Keratinocyte (primary cell): Measurements from ENCODE around the gene SLC34A1.

Experiments used
- EZH2 ChIP-seq: IDR thresholded peaks from one replicate; pipeline ENCODE4 v1.6.1; 2012; ENCODE audit warnings: inconsistent platforms, mild to moderate bottlenecking, low read length, moderate library complexity
- TF ChIP-seq, protein P1 (sequence below), 3 experiments: IDR thresholded peaks in 1 of 3; conservative IDR thresholded peaks in 1 of 3; optimal IDR thresholded peaks in 1 of 3; 2 replicates in 2 of 3; 3 replicates in 1 of 3; pipeline versions ENCODE3 to v1.5.1; 2011; ENCODE audit warnings: low read length in 3 of 3, mild to moderate bottlenecking in 3 of 3, moderate library complexity in 2 of 3, control low read depth in 1 of 3, inconsistent platforms in 1 of 3; ENCODE audit not compliant: insufficient read depth in 2 of 3; ENCODE audit errors: extremely low read depth in 1 of 3

DNA sequence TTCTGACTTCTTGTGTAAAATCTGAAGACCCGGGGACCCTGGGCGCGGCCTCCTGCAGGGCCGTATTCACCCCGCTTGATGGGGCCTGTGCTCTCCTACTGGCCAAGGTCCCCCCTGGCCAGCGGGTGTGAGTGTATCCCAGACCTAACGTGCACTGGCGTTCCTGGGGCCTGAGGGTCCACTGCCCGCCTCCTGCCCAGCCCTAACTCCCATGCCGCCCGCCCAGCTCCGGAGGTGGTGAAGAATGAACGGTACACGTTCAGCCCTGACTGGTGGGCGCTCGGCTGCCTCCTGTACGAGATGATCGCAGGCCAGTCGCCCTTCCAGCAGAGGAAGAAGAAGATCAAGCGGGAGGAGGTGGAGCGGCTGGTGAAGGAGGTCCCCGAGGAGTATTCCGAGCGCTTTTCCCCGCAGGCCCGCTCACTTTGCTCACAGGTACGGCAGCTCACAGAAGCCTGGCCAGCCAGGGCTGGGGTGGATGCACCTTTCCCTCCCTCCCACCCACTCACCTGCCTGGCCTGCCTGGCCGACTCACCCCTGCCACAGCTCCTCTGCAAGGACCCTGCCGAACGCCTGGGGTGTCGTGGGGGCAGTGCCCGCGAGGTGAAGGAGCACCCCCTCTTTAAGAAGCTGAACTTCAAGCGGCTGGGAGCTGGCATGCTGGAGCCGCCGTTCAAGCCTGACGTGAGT, 51.8 kb downstream of the SLC34A1 start:
- TF ChIP-seq, protein P1, sequence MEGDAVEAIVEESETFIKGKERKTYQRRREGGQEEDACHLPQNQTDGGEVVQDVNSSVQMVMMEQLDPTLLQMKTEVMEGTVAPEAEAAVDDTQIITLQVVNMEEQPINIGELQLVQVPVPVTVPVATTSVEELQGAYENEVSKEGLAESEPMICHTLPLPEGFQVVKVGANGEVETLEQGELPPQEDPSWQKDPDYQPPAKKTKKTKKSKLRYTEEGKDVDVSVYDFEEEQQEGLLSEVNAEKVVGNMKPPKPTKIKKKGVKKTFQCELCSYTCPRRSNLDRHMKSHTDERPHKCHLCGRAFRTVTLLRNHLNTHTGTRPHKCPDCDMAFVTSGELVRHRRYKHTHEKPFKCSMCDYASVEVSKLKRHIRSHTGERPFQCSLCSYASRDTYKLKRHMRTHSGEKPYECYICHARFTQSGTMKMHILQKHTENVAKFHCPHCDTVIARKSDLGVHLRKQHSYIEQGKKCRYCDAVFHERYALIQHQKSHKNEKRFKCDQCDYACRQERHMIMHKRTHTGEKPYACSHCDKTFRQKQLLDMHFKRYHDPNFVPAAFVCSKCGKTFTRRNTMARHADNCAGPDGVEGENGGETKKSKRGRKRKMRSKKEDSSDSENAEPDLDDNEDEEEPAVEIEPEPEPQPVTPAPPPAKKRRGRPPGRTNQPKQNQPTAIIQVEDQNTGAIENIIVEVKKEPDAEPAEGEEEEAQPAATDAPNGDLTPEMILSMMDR (optimal IDR thresholded peaks at IDR 0.05 in 1 of 3, IDR thresholded peaks at IDR 0.05 in 1 of 3, conservative IDR thresholded peaks at IDR 0.05 in 1 of 3; ENCODE audit: extremely low read depth in 1 of 3, insufficient read depth in 2 of 3, low read length in 3 of 3): no peak
- TF ChIP-seq EZH2: no peak
